GM23248 (cell line): ENCODE data around the gene STXBP6.

Experiments
- EZH2 ChIP-seq: fragments of 200-600 bp; sonication (generic); IDR thresholded peaks from 2 replicates; pipeline ENCODE4 v1.6.1; 2018; ENCODE audit warnings: antibody characterized with exemption, mild to moderate bottlenecking; ENCODE audit not compliant: insufficient read depth, poor library complexity, severe bottlenecking
- EZH2phosphoT487 ChIP-seq: fragments of 200-600 bp; sonication (generic); IDR thresholded peaks from 2 replicates; pipeline ENCODE4 v1.6.1; 2018; ENCODE audit warnings: antibody characterized with exemption, moderate library complexity, mild to moderate bottlenecking, low read depth; ENCODE audit not compliant: insufficient read depth

DNA sequence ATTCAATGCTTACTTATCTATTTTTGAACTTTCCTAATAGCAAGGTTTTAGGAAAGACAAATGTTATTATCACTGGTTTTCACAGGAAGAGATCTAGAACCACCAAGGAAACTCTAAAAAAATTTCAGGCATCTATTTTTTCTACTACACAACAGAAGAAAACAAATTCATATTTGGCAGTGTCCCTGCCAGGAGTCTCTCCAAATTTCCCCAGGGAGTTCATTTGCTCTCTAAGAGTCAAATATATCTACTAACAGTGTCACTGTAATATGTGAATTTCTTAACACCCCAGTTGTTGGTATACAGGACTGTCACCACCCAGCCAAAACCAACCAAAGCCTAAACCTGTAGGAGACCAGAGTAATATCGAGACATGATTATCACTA lies 83.4 kb downstream of the STXBP6 start:
- TF ChIP-seq EZH2, result no peak
- TF ChIP-seq EZH2phosphoT487, result no peak
